HG03097 (cell line): Measurements from ENCODE around the gene NXNL1.
"Not testable (repeated sequence)": the region's sequence is repeated elsewhere in the genome, so short reads cannot be mapped to it uniquely, and the experiment has no call there.

Source experiments
- ATAC-seq: cut with Tn5 transposase; IDR thresholded peaks from one replicate; pipeline ENCODE4 v1.9.1; 2021; ENCODE audit not compliant: unreplicated experiment, low FRiP score

The NXNL1 gene, protein sequence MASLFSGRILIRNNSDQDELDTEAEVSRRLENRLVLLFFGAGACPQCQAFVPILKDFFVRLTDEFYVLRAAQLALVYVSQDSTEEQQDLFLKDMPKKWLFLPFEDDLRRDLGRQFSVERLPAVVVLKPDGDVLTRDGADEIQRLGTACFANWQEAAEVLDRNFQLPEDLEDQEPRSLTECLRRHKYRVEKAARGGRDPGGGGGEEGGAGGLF

DNA sequence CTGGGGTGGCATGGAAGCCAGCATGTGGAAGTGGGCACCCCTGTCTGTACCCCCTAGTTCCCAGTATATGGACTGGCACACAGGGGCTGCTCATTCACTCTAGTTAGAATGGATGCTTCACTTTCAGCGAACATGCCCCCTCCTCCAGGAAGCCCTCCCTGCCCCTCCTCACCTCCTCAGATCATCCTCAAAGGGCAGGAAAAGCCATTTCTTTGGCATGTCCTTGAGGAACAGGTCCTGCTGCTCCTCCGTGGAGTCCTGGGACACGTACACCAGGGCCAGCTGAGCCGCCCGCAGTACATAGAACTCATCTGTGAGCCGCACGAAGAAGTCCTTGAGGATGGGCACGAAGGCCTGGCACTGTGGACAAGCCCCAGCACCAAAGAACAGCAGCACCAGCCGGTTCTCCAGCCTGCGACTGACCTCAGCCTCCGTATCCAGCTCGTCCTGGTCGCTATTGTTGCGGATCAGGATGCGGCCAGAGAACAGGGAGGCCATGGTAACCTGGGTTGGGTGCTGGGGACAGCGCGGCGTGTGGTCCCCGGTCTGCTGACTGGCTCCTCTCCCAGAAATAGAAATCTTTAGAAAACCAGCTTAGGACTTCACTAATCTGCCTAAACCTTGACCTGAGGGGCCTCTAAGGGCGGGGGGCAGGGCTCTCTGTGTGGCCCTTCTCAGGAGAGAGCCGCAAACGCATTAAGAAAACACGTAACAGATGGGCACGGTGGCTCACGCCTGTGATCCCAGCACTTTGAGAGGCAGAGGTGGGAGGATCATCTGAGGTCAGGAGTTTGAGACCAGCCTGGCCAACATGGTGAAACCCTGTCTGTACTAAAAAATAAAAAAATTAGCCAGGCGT is at the start of gene NXNL1:
Gene NXNL1, minus strand, starts transcription at position 555 of the 859 bp plus-strand sequence. Its CDS starts 57 bp downstream, at position 498.
- no peak for ATAC-seq

DNA sequence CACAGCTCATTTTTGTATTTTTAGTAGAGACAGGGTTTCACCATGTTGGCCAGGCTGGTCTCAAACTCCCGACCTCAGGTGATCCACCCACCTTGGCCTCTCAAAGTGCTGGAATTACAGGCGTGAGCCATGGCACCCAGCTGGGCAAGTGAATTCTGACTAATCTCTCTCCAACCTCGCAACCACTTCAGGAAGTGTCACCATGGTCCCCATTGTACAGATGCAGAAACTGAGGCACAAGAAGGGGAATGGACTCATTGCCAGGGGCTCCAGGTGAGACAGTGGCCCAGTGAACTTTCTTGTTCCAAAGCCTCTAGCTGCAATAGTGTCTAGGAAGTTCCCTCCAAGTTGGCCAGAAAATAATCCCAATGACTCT is 47.8 kb upstream of the NXNL1 start:
- ATAC-seq, result not testable (repeated sequence)

DNA sequence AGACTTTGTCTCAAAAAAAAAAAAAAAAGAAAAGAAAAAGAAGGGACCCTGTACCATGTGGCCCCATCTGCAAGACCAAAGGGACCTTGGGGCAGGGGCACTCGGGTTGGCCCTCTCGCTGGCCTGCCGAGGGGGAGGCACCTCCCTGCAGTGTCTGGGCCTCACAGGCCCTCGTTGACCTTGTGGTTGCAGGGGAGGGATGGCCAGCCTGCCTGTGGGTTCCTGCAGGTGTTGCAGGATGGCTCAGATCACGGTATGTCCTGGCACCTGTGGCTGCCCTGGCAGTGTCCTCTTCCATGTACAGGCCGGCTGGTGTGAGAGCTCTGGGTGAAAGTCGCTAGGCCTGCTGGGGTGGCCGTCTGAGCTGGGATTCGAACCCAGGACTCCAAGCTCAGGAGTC is 46.0 kb upstream of the NXNL1 start:
- ATAC-seq, result no peak

DNA sequence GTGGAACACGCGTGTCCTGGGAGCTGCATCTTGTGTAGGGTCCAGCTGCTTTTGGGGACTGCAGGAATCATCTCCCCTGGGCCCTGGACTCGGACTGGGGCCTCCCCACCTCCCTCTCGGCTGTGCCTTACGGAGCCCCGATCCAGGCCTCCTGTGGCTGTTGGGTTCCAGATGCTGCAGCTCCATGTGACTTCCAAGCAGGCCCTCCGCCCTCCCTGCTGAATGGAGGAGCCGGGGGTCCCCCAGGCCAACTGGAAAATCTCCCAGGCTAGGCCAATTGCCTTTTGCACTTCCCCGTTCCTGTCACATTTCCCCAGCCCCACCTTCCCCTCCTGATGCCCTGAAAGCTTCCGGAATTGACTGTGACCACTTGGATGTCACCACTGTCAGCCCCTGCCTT is 44.5 kb upstream of the NXNL1 start:
- ATAC-seq, result no peak

DNA sequence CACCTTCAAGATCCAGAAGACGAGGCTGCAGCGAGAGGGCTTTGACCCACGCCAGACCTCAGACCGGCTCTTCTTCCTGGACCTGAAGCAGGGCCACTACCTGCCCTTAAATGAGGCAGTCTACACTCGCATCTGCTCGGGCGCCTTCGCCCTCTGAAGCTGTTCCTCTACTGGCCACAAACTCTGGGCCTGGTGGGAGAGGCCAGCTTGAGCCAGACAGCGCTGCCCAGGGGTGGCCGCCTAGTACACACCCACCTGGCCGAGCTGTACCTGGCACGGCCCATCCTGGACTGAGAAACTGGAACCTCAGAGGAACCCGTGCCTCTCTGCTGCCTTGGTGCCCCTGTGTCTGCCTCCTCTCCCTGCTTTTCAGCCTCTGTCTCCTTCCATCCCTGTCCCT is 43.7 kb upstream of the NXNL1 start:
- no peak for ATAC-seq

DNA sequence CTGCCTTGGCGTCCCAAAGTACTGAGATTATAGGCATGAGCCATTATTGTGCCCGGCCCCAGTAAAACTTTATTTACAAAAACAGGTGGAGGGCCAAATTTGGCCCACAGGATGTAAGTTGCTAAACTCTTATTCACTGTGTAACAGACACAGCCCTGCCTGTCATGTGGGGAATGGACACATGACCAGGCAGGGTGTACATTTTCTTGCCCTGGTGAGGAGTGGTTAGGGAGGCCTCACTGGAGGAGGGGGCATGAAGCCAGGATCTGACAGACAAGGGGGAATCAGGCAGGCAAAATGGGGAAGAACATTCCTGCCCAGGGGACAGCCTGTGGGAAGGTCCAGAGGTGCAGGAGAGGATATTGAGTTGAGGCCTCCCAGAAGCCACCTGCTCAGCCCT is 43.3 kb upstream of the NXNL1 start:
- no peak for ATAC-seq

DNA sequence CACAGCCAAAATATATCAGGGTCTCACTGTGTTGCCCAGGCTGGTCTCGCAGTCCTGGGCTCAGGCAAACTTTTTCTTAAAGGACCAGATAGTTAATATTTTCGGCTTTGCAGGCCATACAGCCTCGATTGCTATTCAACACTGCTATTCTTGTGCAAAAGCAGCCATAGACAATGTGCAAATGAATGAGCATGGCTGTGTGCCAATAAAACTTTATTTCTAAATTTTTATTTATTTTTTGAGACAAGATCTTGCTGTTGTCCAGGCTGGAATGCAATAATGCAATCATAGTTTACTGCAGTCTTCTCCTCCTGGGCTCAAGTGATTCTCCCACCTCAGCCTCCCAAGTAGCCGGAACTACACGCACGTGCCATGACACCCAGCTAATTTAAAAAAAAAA is 42.5 kb upstream of the NXNL1 start:
- ATAC-seq, result no peak

DNA sequence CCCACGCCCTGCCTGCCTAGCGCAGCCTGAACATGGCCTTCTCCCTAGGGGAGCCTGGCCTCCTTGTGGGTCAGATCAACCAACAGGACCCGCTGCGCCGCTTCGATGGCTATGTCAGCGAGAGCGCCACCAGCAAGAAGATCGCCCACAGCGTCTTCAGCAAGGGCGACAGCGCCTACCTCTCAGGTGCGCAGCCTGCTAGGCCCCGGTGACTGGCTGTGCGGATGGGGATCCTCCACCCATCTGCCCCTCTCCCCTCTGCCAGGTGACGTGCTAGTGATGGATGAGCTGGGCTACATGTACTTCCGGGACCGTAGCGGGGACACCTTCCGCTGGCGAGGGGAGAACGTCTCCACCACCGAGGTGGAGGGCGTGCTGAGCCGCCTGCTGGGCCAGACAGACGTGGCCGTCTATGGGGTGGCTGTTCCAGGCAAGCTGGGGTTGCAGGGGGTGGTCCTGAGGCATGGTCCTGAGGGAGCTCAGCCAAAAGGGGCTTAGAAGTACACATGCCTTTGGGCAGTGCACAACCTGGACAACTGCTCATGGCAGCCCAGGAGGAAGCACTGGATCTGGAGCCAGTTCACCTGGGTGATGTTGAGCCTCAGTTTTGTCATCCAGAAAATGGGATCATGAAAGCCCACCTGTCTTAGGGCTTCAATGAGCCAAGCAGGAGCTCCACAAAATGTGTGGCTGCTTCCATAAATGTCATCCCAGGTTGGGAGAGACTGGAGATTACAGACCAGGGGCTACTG is 39.9 kb upstream of the NXNL1 start:
- no peak for ATAC-seq

DNA sequence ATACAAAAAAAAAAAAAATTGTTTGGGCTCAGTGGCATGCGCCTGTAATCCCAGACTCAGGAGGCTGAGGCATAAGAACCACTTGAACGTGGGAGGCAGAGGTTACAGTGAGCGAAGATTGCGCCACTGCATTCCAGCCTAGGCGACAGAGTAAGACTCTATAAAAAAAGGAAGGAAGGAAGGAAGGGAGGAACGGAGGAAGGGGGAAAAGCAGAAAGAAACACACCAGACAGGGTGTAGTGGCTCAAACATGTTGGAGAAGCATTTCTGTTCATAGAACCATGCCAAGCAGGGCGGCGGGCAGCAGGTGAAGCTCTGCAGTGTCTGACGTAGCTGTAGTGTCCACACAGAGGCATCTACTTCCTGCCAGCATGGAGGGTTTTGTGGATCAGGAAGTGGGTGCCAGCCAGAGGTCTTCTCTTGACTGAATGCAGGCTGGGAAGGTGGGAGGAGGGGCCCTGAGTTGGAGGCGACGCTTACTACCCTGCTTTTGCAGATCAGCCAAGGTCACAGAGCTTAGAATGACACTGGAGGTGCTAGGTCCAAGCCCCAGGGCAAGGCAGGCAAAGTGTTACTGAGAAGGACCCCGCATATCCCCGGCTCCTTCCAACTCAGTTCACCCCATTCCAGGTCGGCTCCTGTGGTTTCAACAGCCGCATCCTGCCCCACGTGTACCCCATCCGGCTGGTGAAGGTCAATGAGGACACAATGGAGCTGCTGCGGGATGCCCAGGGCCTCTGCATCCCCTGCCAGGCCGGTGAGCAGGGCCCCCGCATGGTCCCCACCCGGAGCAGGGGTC is 39.1 kb upstream of the NXNL1 start:
- no peak for ATAC-seq

DNA sequence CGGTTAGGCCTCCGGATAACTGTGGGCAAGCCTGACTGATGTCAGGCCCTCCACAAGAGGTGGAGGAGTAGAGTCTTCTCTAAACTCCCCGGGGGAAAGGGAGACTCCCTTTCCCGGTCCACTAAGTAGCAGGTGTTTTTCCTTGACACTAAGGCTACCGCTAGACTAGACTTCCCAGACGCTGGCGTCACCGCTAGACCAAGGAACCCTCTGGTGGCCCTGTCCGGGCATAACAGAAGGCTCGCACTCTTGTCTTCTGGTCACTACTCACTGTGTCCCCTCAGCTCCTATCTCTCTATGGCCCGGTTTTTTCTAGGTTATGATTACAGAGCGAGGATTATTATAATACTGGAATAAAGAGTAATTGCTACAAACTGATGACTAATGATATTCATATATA is 38.3 kb upstream of the NXNL1 start:
- not testable (repeated sequence) for ATAC-seq

DNA sequence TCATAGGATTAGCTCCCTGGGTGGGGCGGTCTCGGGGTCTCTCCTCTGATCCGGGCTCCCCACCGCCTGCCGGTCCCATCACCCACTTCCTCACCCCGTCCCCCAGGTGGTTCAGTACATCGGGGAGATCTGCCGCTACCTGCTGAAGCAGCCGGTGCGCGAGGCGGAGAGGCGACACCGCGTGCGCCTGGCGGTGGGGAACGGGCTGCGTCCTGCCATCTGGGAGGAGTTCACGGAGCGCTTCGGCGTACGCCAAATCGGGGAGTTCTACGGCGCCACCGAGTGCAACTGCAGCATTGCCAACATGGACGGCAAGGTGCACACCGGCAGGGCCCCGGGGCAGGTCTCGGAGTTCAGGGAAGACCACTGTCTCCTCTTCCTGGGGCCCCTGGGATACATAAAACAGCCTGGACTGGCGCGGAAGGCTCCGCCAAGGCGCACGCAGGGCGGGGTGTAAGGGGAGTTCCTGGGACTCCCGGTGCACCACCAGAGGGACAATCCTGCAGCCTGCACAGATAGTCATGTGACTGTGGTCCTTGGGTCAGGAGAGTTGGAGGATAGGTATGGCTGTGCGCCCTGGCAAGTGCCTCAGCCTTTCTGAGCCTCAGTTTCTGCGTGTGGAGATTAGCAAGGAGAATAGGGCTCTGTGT is 36.5 kb upstream of the NXNL1 start:
- ATAC-seq, result no peak

DNA sequence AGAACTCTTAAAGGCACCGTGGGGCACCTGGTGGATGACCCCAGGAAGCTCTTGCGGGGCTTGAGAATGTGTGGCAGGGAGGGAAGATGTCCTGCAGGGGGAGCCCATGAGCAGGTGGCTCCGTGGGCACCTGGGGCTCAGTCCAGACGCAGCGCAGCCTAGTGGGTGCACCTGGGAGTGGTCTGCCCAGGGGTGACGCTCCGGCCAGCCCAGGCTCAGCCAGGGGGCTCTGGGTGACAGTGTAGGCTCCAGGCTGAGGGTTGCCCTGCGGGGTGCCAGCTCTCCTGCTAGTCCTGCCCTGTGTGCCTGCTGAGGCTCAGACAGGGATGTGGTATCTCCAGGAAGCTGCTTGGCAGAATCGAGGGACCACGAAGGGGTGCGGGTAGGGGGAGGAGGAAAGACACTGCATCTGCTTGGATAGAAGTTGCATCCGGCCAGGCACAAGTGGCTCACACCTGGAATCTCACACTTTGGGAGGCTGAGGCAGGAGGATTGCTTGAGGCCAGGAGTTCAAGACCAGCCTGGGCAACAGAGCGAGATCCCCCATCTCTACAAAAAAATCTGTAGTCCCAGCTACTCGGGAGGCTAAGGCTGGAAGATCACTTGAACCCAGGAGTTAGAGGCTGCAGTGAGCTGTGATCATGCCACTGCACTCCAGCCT is 35.7 kb upstream of the NXNL1 start:
- ATAC-seq, result peak; percentile 79

DNA sequence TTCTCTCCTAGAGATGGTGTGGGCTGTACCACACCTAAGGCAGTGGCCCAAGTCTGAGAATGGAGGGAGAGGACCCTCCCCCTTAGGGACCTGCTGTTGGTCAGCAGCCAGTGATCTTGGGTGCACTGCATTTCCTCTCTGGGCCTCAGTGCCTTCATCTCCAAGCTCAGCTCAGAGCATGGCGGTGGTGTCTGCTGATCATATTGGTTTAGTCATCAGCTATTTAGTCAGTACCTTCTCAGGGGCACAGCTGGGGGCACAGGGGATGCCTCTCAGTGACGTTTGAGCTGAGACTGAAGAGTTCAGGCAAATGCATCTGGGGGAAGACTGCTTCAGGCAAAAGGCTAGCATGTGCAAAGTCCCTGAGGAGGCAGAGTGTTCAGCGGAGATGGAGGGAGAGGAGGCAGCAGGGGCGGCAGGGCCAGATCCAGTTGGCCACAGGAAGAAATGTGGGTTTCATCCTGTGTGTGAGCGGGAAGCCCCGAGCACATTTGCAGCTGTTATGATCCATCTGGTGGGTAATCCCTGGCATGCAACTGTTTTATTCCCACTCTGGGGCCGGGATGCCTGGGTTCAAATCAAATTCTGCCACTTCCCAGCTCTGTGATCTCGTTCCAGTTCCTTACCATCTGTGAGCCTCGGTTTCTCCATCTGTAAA is 35.0 kb upstream of the NXNL1 start:
- no peak for ATAC-seq

DNA sequence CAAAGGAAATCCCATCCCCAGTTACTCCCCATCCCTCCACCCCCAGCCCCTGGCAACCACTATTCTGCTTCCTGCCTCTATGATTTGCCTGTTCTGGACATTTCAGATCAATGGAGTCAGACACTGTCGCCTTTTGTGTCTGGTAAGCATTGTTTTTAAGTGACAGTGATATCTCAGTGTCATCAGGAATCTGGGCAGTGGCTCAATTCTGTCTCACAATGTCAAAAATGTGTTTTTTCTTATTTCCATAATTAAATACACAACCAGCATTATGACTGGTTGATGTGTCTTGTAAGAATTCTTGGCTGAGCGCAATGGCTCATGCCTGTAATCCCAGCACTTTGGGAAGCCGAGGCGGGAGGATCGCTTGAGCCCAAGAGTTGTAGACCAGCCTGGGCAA is 30.6 kb upstream of the NXNL1 start:
- no peak for ATAC-seq

DNA sequence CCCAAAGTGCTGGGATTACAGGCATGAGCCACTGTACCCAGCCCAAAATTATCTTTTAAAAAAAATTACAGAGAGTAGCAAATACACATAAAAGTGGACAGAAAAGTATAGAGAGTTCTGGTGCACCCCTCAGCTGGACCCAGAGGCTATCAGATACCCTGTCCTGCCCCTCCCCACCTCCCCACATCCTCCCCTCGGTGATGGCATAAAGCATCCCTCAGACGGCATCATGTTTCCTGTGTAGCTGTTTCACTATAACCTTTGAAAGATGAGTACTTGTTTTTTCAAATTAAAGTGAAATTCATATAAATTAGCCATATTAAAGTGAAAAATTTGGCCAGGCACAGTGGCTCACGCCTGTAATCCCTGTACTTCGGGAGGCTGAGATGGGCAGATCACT is 29.7 kb upstream of the NXNL1 start:
- ATAC-seq, result no peak

DNA sequence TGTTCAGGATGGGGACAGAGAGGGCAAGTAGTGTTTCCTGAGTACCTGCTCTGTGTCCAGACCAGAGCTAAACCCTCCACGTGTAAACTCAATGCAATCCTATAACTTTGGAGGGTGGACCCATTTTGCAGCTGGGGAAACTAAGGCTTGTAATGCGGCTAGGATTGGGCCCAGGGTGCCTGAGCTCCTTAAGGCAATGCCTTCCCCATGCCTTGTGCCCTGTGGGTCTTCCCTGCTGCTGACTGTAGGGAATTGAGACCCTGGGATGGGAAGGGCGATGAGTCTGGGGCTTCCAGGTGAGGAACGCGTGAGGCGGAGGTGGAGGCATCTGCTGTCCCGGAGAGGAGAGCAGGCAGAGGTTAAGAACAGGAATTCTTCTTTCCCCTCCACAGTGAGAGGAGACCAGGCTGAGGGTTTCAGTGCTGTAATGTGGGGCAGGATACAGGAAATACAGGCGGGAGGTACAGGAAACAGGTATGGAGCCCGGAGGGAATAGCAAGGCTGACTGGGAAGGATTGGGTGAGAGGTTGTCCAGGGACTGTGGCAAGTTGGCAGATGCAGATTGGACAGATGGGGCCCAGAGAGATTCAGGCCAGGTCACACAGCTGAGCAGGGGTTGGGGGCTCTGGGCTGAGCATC is 28.8 kb upstream of the NXNL1 start:
- no peak for ATAC-seq

DNA sequence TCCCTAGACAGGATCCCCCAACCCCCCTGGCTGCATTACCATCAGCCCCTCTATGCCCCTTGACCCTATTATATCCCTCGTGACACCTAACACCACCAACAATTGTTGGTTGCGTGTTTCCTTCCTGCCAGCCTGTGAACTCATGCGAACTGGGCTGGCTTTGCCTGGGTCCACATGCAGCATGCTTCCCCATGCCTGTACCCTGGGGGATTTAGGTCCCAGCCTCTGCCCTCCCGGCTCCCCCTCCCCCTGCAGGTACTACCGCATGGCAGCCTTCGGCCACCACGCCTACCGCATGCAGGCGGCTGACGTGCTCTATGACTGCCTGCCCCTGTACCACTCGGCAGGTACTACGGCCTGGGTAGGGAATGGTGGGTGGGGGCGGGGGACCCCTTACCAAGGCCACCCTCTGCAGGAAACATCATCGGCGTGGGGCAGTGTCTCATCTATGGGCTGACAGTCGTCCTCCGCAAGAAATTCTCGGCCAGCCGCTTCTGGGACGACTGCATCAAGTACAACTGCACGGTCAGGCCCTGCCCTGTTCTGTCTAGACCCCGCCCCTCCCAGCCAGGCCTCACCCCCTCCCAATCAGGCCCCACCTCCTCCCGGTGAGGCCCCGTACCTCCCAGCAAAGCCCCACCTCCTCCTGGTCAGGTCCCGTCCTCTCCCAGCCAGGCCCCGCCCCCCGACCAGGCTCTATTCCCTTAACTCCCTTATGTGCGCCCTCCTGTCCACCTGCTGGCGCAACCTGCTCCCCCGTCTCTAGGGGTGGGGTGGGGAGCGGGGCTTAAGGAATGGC is 28.1 kb upstream of the NXNL1 start:
- no peak for ATAC-seq
